ENCODE measurements around the gene CORIN.

Gene CORIN

DNA sequence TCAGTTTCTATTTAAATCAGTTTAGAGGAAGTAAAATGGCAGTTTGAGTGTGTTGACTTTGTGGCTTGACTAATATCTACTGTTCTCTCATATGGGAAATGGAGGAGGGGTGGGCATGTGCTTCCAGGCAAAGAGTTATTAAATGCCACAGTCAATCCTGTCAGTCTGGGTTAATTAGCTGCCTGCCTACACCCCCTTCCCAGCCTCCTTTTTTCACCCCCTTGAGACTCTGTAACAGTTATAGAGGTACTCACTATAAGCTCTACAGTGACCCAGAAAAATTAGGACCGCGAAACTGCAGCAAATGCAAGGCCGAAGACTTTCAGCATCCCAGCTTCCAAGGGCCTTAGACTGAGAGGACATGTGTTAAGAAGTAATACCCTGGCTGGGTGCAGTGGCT lies 165.2 kb downstream of the CORIN start:
- no peak for DNase-seq

GRCh38 chr4:47669946-47670345 lies 167.9 kb downstream of the CORIN start:
- DNase-seq = no peak

DNA sequence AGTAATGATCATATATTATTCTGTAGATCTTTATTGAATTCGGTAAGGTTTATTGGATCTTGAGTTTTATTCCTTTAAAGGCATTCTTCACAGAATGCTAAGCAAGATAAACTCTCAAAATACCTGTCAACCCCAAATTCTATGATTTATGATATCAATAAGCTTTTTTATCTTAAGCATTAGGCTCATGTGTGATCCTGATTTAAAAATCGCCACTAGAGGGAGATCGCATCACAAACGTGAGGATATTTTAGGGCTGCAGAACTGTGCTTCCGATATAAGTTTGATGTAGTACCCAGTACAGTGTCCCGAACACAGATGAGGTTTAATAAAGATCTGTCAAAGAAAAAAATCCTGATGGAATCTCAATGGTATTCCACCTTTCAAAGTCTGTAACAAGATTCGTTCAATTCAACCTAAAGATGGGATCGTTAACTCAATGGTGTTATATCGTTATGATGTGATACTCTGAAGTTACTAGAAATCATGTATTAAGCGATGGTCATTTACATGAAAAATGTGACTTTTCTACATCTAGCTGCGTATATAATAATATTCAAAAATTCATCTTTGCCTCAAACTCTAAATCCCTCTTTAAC lies 169.0 kb downstream of the CORIN start:
- DNase-seq = peak; percentile 18

DNA sequence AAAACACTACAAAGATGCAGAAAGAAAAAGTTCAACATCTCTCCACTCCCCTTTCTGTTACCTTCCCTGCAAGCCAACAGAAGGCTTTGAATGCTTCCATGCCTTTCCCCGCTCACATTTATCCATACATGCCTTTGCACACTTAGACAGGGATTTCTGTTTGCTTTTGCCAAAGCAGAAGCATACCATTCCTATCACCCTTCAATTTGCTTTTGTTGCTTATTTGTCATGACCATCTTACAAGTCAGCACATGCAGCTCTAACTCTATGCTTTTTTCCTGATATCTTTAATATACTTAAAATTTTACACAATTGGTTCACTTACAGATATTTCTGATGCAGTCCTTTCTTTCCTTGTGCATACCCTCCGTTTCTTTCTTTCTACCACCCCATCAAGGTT lies 169.6 kb downstream of the CORIN start:
- no peak for DNase-seq

DNA sequence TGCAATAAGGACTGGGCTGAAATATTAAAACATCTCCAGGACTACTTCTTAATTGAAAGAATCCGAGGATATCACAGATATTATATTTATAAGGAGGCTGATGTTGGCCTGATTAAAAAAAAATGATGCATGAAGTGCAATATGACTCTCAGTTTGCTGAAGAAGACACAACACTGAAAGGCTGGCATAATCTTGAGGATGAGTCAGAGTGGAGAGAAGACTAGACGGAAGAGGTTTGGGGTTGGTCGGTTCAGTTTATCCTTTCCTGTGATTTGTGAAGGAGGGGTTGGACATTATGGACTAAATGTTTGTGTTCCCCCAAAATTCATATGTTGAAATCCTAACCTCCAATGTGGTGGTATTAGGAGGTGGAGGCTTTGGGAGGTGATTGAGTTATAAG lies 170.3 kb downstream of the CORIN start:
- DNase-seq = no peak

GRCh38 chr4:47664051-47664826 lies 173.6 kb downstream of the CORIN start:
- no peak for DNase-seq

DNA sequence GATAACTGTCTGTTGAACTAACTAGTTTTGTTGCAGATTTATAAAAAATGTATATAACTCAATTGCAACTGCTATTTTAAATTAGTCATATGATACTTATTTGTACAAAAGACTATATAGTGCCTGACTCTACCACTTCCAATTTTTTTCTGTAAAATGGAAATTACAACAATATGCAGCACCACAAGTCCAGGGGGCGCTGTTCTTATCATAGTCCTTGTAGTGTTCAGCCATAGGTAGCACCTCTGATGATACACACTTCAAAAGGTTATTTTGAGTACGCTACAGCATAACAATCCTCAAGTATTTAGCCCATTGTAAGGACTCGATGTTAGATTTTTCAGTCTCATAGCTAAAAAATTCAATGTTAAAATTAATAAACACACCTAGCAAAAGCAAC lies 174.9 kb downstream of the CORIN start:
- peak; percentile 36 for DNase-seq

DNA sequence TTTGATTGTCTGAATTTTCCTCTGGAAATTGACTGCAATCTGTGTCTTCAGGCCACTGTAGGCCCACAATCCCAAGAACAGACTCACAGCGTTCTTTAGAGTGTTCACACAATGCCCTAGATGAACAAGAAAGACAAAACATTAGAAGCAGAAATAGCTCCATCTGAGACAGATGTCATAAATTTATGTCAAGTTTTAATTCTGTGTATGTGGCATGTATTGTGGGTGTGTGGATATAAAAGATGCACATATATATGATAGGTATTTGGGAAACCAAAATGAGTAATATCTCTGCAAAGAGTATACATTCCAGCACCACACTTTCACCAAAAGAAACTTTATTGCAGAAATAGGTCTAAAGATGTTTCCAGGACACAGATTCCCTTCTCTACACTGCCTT lies 176.1 kb downstream of the CORIN start:
- DNase-seq = no peak

DNA sequence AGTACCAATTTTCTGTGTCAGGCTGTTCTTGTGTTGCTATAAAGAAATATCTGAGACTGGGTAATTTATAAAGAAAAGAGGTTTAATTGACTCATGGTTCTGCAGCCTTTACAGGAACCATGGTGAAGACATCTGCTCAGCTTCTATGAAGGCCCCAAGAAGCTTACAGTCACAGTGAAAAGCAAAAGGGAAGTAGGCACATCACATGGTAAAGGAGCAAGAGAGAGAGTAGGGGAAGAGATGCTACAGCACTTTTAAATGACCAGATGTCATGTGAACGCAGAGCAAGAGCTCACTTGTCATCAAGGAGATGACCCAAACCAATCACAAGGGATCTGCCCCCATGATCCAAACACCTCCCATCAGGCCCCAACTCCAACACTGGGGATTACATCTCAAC lies 178.5 kb downstream of the CORIN start:
- no peak for DNase-seq

- no peak for DNase-seq
Observed at GRCh38 chr4:47654972-47655693, 182.7 kb downstream of the CORIN start.

DNA sequence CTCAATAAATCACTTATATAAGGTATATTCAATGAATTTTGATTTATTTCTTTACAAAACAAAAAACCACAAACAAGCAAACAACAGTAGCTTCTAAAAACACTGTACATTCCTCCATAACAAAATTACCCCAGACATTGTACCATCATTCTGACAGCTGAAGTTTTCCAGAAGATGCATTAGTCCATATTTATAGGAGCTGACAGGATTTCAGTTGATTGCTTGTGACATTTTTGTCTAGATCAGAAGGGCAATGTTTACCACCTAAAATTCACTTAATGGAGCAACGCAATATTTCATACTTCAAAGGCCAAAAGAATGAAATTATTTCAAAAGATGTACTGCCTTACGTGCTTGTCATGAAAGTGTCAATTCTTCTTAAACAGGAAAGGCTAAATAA lies 185.8 kb downstream of the CORIN start:
- DNase-seq = no peak

DNA sequence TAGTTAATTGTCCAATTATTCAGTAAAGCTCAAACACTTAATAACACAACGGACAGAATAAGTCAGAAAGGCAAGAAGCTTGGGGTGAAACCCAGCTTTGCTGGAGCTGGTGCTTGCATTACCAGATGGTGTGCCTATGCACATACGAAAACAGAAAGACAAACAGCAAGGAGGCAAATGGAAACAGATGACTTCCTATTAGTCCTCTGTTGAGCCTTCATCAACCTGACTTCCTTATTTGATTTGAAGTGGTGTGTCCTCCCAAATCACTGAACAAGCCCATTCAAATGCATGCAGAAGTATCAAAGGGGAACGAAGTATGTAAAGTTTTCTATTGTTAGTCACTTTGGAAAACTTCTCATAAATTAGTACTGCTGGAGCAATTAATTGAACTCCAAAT lies 186.6 kb downstream of the CORIN start:
- DNase-seq = no peak

DNA sequence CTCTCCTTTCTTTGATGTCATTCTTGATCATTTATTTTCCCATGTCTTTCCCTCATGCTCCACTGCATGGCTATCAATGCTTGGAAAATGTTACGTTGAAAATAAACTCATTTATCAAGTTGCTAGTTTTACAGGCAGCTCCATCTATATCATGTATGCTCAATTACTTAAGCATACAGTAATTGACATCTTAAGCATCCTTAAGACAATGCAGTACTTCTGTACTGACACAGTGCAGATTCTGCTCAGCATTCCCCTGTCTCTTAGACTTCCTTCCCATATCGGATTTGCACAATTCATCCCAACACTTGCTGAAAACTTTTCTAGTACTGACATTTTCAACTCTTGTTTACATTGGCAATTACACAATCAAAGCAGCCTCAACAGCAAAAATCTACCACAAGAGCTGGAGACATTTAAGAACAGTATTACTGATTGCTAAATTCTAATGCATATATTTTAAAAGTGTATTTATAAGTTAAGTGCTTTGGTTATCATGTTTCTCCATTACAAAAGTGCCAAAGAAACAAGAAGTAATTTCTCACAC lies 187.2 kb downstream of the CORIN start:
- DNase-seq = no peak

DNA sequence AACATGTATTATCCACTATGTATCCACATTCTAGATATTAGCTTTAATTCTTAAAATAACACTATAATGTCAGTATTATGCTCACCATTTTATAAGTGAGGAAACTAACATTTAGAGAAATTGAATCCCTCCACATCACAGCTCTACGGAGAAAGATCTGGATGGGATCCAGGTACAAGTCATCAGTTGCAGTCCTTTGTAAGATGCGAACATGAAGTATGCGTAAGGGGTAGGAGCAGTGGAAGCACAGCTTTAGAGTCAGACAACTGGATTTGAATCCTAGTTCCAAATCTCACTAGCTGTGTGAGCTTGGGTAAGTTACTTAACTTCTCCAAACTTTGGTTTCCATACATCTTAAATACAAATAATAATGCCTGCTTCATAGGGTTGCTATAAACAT lies 190.3 kb downstream of the CORIN start:
- DNase-seq = no peak

DNA sequence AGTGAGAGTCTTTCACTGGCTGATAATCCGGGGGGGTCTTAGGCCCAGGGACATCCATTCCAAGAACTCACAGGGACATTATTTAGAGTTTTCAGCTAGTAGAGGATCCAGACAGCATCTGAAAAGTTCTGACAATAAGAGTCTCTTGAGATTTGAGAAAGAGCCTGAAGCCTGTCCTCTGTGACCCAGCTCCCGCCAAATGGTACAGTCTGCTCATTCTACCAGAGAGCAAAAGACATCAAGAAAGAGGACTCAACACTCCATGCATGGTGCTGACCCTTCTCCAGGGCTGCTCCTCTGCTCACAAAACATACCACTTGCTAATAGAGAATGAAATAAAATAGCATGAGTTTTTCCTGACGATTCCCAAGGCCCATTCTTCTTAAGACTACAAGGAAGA lies 190.8 kb downstream of the CORIN start:
- no peak for DNase-seq

DNA sequence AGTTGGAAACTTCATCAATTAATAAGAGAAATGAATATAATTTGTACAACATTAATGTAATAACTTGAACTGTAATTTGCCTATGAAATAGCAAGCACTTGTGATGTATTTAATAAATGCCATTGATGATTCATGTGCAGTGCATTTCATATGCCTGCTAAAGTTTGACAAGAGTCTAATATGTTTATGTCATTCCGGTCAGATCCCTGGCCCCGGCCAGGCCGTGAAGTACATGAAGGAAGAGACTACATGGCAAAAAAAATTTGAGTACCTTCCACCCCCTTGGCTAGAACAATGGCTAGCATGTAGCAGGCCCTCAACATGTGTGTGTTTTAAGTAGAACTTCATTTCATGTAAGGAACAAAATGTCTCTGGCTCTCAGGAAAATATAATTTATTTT lies 191.5 kb downstream of the CORIN start:
- DNase-seq = no peak

DNA sequence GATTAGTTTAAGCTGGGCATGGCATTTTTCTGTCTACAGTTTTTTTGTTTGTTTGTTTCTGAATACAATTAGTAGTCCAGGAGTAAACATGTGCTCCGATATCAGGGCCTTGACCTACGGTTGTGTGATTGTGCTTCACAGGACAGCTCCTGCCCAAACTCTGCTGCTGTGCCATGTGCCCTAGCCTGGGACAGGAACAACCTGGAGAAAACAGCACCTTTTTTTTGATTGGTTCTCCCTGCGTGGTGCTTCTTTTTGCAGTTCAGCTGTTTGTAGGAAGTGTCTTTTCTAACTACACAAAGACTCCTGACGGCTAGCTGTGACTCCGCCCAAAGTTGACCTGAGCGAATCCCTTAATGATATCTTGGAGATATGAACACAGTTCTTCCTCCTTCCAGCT lies 194.0 kb downstream of the CORIN start:
- no peak for DNase-seq

DNA sequence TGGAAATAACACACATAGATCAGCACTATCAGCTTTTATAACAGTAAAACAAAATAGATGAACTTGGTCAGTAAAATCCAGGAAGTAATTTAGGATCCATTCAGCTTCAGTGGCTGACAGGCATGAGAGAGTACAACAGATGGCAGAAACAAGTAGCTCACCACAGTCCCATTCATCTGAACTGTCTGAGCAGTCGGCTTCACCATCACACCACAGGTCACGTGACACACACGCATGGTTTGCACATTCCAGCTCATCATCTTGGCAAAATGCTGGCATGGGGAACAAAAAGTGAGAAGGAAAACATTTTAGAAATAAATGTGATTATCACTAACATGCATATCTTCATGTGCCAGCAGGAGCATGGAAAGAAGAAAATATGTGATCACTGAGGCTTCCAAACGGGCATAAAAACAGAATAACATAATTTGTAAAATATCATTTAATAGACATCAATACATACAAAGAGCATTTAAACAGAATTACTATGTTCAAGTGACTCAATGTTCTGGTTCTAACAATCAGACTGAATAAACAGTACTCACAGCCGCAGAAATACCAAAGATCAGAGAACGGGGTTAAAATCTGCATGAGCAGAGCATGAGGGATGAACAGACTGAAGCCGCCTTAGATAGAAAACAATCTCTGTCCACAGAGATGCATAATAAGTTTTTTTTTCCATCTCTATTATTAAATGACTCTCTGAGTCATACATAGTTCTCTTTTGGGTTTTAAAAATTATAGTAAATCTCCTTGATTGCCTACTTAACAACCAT lies 194.7 kb downstream of the CORIN start:
- DNase-seq = no peak

DNA sequence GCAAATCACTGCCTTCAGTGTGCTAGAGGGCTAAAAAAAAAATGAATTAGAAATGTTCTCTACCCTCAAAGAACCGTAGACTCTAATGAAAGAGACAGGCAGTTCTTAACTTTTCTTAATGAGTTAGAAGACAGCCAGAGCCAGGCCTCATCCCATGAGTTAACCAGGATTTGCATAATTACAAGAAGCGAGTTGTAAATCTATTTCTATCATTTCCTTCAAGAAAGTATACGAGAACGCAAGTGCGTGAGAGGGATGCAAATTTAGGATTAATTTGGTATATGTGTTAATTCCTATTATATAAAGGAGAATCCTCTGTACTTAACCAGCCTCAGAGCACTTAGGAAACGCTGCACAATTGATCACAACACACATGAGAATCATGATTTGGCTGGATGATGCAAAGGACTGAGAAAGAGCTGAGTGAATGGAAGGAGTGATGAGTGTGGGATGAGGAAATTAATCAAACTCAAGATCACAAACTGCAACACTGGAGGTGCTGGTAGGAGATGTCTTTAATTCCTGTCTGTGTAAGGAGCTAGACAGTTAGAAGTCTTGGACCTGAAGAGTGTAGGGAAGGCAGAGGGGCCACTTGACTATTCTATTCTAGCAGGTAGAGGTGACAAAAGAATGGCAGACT lies 195.6 kb downstream of the CORIN start:
- DNase-seq = no peak

DNA sequence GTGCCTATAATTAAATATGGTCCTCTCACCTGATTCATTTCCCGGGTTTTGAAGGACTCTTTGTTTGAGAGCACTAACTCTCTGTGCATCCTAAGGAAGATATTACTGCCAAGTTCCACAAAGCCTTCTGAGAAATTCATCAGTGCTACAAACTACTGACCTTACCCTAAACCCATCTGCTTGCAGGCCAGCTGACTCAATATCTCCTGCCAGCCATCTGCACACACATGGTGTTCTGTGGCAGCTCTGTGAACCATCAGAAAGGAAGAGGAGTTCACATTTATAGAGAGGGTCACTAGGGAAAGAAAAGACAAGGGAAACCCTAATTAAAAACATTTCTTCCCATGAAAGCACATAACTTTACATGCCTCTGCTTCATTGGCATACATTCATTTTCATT lies 196.1 kb downstream of the CORIN start:
- DNase-seq = no peak

DNA sequence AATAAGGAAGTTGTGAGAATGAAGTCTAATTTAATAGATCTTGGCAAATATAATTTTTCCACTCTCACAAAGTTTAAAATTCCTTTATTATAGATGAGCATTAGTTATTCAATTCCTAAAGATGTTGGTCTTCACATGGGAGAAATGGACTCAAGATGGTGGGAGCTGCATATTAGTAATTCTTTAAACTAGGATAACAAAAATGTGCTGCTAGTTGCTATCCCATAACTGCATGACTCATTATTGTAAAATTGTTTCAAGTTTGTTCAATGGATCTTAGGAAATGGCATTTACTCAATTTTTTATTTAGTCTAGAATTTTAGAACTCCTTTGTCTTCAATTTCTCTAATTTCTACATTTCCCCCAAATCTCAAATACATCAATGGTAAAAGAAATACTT lies 197.0 kb downstream of the CORIN start:
- no peak for DNase-seq

GRCh38 chr4:47639531-47639930 lies 198.3 kb downstream of the CORIN start:
- DNase-seq = no peak

- DNase-seq = no peak
Observed at GRCh38 chr4:47631161-47631560, 206.7 kb downstream of the CORIN start.
